C4-2B (cell line): Measurements from ENCODE around the gene ROPN1.

Experiments used
- ZFX ChIP-seq: fragments of 450-650 bp; IDR thresholded peaks from 2 replicates; pipeline ENCODE4 v1.6.1; 2017
- TF ChIP-seq, protein P1 (sequence below): fragments of 450-650 bp; conservative IDR thresholded peaks from 2 replicates; pipeline ENCODE4 v1.5.1; 2017; ENCODE audit warnings: mild to moderate bottlenecking

DNA sequence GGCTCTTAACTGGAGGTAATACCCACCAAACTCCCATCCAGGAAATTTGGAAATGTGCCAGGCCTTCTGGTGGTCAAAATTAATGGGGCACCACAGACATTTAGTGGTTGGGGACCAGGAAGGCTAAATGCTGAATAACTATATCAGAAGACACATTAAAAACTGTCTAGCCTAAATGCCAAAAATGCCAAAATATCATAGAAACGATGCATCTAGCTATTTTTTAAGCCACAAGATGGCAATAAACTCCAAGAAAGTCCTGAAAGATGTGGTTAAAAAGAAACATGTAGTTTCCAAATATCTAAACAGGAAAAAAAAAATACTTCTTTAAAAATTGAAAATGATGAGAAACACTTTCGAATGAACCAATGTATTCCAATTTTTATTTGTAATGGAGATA is 50.8 kb downstream of the ROPN1 start:
- TF ChIP-seq, protein P1, sequence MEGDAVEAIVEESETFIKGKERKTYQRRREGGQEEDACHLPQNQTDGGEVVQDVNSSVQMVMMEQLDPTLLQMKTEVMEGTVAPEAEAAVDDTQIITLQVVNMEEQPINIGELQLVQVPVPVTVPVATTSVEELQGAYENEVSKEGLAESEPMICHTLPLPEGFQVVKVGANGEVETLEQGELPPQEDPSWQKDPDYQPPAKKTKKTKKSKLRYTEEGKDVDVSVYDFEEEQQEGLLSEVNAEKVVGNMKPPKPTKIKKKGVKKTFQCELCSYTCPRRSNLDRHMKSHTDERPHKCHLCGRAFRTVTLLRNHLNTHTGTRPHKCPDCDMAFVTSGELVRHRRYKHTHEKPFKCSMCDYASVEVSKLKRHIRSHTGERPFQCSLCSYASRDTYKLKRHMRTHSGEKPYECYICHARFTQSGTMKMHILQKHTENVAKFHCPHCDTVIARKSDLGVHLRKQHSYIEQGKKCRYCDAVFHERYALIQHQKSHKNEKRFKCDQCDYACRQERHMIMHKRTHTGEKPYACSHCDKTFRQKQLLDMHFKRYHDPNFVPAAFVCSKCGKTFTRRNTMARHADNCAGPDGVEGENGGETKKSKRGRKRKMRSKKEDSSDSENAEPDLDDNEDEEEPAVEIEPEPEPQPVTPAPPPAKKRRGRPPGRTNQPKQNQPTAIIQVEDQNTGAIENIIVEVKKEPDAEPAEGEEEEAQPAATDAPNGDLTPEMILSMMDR = peak; percentile 44
- no peak for TF ChIP-seq ZFX
